ENCODE results near the gene MREG.

Gene MREG

DNA sequence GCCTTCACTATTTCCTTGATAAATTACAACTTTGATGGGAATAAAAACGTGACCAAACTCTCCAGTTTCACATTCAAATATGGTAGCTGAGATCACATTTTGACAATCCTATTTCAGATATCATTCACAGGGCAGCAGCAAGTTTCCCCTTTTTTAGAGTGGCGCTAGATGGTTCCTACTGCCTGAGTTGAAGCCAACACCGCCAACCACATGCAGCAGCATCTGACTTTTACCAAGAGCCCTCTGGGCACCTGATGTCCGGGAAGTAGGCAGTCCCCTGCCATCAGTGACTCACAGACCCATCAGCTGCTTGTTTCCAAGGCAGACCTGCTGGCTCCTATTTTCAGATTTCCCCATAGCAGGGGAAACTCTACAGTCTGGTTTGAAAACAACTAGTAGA lies 4.0 kb upstream of the MREG start:
- H3F3A ChIP-seq (ENCODE audit: control insufficient read depth, insufficient read depth): no peaks in the 10 kb centered on the region

DNA sequence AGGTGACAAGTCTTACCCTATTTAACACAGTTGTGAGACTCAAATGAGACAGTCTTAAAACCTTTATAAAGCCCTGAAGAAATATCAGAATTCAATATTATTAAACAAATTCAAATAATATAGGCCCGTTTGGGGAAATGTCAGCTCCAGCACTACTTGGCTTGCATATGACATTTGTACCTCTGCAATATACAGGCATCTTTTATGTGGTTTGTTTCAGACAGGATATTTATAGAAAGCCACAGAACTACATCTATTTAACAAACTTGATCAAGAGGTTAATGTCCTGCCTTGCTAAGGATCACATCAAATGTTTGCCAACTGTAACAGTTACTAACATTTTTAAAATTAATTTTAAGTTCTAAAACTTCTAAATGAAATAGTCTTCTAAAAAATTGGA lies 3.2 kb upstream of the MREG start:
- Histone ChIP-seq H3K9me2 (replicated peaks; ENCODE audit: control insufficient read depth, low read length) (no peaks in the 10 kb centered on the region), H3K79me2 (ENCODE audit: control insufficient read depth, low read length) (no peaks in the 10 kb centered on the region), H3K9me3 (ENCODE audit: control insufficient read depth, insufficient read depth, low read length) (no peaks in the 10 kb centered on the region), H3K27me3 (ENCODE audit: control insufficient read depth, low read length) (peaks cover 37% of the 10 kb centered on the region), H4K20me1 (ENCODE audit: control insufficient read depth, insufficient read depth, low read depth, low read length) (no peaks in the 10 kb centered on the region), H3K4me1 (ENCODE audit: control insufficient read depth, low read length) (0 out of 2 replicates have a peak, but pooled peaks cover 3% of the 10 kb centered on the region), H3K4me2 (ENCODE audit: low read length) (no peak overlapping the region), H3F3A (ENCODE audit: control insufficient read depth, insufficient read depth) (no peaks in the 10 kb centered on the region), H3K27ac (ENCODE audit: low read depth, low read length) (no peak overlapping the region), H3K36me3 (ENCODE audit: control insufficient read depth, low read length) (no peaks in the 10 kb centered on the region), H3K4me3 (ENCODE audit: low read length) (no peak overlapping the region)
- TF ChIP-seq EZH2phosphoT487 (IDR thresholded peaks at IDR 0.05; ENCODE audit: borderline replicate concordance, low read length): no peak
- TF ChIP-seq, protein P1, sequence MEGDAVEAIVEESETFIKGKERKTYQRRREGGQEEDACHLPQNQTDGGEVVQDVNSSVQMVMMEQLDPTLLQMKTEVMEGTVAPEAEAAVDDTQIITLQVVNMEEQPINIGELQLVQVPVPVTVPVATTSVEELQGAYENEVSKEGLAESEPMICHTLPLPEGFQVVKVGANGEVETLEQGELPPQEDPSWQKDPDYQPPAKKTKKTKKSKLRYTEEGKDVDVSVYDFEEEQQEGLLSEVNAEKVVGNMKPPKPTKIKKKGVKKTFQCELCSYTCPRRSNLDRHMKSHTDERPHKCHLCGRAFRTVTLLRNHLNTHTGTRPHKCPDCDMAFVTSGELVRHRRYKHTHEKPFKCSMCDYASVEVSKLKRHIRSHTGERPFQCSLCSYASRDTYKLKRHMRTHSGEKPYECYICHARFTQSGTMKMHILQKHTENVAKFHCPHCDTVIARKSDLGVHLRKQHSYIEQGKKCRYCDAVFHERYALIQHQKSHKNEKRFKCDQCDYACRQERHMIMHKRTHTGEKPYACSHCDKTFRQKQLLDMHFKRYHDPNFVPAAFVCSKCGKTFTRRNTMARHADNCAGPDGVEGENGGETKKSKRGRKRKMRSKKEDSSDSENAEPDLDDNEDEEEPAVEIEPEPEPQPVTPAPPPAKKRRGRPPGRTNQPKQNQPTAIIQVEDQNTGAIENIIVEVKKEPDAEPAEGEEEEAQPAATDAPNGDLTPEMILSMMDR (IDR thresholded peaks at IDR 0.05; ENCODE audit: low read depth, low read length, poor library complexity, severe bottlenecking): no peak

More for the DNA sequence above, 4.0 kb upstream of the MREG start:
- Histone ChIP-seq H3K27me3 (ENCODE audit: control insufficient read depth, low read length) (peaks cover 30% of the 10 kb centered on the region), H3K4me3 (ENCODE audit: low read length) (no peak overlapping the region), H4K20me1 (ENCODE audit: control insufficient read depth, insufficient read depth, low read depth, low read length) (no peaks in the 10 kb centered on the region), H3K4me1 (ENCODE audit: control insufficient read depth, low read length) (0 out of 2 replicates have a peak, but pooled peaks cover 3% of the 10 kb centered on the region), H3K9me3 (ENCODE audit: control insufficient read depth, insufficient read depth, low read length) (no peaks in the 10 kb centered on the region), H3K79me2 (ENCODE audit: control insufficient read depth, low read length) (no peaks in the 10 kb centered on the region), H3K36me3 (ENCODE audit: control insufficient read depth, low read length) (no peaks in the 10 kb centered on the region), H3K9me2 (replicated peaks; ENCODE audit: control insufficient read depth, low read length) (no peaks in the 10 kb centered on the region), H3K27ac (ENCODE audit: low read depth, low read length) (no peak overlapping the region), H3K4me2 (ENCODE audit: low read length) (no peak overlapping the region)
- TF ChIP-seq, protein P1 (IDR thresholded peaks at IDR 0.05; ENCODE audit: low read depth, low read length, poor library complexity, severe bottlenecking): no peak
- no peak for TF ChIP-seq EZH2phosphoT487 (IDR thresholded peaks at IDR 0.05; ENCODE audit: borderline replicate concordance, low read length)

DNA sequence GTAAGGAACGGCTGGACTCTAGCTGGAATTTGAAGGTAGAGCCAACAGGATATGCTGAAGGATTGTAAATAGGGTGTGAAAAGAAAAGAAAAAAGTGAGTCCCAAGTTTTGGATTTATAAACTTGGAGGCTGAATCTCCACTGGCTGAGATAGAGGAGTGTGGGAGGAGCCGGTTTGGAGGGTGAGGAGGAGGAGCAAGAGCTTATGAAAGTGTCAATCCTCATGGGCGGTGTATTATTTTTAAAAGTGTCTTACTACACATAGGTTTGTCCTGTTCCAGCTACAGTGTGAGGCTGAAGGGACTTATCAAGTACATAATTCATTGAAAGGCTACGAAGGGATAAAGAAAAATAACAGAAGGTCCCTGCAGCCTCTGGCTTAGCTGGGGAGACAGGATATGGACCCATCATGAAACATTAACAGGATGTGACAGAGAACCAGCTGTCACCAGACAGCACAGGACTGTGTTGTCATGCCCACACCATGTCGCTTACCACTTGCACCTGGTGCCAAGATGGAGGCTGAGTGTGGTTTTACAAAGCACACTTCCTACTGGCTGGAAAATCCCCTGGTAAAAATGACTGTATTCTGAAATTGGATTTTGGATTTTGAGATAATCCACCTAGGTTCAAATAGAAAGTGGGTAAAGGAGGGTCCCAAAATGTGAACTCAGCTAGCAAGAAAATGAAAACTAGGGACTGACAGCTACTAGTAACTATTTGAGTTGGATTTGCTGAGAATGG lies 2.5 kb upstream of the MREG start:
- Histone ChIP-seq H3K9me3 (ENCODE audit: control insufficient read depth, insufficient read depth, low read length) (no peaks in the 10 kb centered on the region), H3K27ac (ENCODE audit: low read depth, low read length) (no peak overlapping the region), H3K36me3 (ENCODE audit: control insufficient read depth, low read length) (no peaks in the 10 kb centered on the region), H3K4me2 (ENCODE audit: low read length) (no peak overlapping the region), H4K20me1 (ENCODE audit: control insufficient read depth, insufficient read depth, low read depth, low read length) (no peaks in the 10 kb centered on the region), H3F3A (ENCODE audit: control insufficient read depth, insufficient read depth) (no peaks in the 10 kb centered on the region), H3K79me2 (ENCODE audit: control insufficient read depth, low read length) (no peaks in the 10 kb centered on the region), H3K4me3 (ENCODE audit: low read length) (no peak overlapping the region), H3K9me2 (replicated peaks; ENCODE audit: control insufficient read depth, low read length) (no peaks in the 10 kb centered on the region), H3K4me1 (ENCODE audit: control insufficient read depth, low read length) (0 out of 2 replicates have a peak, but pooled peaks cover 3% of the 10 kb centered on the region), H3K27me3 (ENCODE audit: control insufficient read depth, low read length) (peaks cover 42% of the 10 kb centered on the region)
- no peak for TF ChIP-seq EZH2phosphoT487 (IDR thresholded peaks at IDR 0.05; ENCODE audit: borderline replicate concordance, low read length)
- TF ChIP-seq, protein P1 (IDR thresholded peaks at IDR 0.05; ENCODE audit: low read depth, low read length, poor library complexity, severe bottlenecking): no peak
